Stimulated activated CD8-positive, alpha-beta memory T cell treated with anti-CD3 and anti-CD28 coated beads, Interleukin-7, amount 100 ng/mL, for 48 hours (primary cell): ENCODE results near the gene RNASE7.

Source experiments
- DNase-seq, 2 donors: peaks; one replicate each; pipeline ENCODE4 v3.0.0-alpha.2; 2020; ENCODE audit warnings: low read depth in 1 of 2; ENCODE audit errors: extremely low read depth in 1 of 2

RNASE7 gene

GRCh38 chr14:21042918-21043317, 756 bp downstream of the RNASE7 start:
- DNase-seq = no peak

DNA sequence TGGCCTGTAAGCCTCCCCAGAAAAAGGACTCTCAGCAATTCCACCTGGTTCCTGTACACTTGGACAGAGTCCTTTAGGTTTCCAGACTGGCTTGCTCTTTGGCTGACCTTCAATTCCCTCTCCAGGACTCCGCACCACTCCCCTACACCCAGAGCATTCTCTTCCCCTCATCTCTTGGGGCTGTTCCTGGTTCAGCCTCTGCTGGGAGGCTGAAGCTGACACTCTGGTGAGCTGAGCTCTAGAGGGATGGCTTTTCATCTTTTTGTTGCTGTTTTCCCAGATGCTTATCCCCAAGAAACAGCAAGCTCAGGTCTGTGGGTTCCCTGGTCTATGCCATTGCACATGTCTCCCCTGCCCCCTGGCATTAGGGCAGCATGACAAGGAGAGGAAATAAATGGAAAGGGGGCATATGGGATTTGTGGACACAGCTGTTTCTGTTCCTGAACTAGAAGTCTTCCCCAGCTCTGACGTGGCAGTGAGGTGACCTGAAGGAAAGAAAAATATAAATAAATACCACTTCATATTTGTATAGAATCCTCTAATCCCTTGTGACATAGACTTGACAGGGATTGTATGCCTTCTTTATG, 1.3 kb downstream of the RNASE7 start:
- DNase-seq = no peak

DNA sequence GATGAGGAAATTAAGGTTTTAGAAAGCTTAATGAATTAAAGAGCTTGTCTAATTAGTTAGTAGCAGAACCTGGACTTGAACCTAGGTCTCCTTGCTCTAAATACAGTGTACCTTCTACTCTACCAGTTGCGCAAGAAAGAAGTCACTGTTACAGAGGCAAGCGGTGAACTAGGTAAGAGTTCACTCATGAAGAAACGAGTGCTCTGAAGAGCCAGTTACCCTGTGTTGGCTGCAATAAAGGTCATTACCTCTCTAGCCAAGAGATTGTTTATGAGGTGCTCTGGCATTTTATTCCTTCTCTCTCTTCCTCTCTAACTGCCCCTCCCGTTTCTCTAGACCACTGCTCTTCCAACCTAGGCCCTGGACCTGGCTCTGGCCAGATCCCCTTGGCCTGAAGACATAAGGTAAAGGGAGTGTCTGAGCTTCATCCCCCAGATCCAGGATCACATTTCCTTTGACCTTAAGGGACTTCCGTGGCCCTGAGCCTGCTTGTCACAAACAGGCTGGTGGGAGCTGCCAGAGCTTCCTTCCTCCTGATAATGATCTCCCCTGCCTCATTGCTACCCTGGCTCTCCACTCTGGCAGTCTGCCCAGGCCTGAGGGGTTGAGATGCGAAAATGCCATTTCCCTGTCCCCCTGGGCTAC, 1.9 kb downstream of the RNASE7 start:
- DNase-seq = no peak

- no peak for DNase-seq
Measured at GRCh38 chr14:21047378-21047781, 5.2 kb downstream of the RNASE7 start.

DNA sequence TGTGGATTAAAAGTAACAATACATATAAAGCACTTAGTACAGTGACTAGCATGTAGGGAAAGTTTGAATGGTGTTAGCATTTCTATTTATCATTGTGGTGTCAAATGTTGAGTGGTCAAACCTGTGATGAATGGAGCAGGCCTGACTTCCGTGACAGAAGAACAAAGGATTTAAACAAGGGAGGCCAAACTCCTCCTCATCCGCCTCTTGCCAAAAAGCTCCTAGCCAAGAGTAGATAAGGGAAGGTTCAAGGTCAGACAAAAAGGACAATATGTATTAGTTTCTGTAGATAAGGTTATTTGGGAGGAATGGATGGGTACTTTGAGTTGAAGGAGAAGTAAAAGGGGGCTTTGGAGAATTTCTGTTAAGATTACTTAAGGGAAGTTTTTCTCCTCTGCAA, 6.5 kb downstream of the RNASE7 start:
- no peak for DNase-seq

- DNase-seq = no peak
Measured at GRCh38 chr14:21049271-21049673, 7.1 kb downstream of the RNASE7 start.

GRCh38 chr14:21050597-21050996, 8.4 kb downstream of the RNASE7 start:
- no peak for DNase-seq

DNA sequence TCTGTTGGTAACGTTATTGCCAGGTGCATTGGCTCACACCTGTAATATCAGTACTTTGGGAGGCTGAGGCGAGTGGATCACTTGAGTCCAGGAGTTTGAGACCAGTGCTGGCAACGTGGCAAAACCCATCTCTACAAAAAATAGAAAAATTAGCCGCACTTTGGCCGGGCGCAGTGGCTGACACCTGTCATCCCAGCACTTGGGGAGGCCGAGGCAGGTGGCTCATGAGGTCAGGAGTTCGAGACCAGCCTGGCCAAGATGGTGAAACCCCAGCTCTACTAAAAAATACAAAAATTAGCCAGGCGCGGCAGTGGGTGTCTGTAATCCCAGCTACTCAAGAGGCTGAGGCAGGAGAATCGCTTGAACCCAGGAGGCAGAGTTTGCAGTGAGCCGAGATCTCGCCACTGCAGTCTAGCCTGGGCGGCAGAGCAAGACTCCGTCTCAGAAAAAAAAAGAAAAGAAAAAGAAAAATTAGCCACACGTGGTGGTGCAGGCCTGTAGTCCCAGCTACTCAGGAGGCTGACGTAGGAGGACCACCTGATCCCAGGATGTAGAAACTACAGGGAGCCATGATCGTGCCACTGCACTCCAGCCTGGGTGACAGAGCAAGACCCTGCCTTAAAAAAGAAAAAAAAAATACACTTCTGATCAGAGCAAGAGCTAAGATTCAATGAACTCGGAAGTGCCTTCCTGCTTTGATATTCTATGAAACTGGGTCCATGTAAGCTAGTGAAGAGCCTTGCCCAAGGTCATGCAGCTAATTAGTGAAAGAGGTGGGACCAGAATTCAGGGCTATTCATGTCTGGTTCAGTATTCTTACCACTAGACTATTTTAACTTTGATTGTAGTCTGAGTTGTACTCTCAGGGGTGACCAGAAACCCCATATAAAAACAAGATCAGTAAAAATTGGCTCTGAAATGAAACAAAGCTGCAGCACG, 11.3 kb downstream of the RNASE7 start:
- DNase-seq = no peak

DNA sequence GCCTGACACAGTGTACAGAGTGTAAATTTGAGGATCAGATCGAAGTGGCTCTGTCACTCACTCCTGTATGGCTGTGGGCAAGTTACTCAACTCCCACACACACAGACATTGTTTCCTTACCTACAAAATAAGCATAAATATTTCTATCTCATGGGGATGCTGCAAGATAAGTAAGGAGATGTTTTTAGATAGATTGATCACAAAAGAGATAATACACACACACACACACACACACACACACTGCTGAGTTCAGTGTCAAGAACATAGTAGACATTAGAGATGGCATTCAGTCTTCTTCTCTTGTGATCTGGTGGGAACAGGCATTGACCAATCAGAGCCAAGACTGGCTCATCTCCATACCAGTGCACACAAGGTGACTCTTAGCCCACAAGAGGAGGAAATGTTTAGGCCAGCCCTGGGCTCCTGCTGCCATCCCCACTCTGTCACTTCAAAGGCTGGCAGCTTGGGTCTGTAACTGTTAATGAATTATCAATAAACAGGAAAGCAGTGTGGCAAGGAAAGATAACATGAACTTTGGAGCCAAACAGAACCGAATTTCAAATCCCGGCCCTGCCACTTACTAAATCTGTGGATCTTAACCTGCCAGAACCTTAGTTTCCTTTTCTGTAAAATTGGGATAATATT, 12.1 kb downstream of the RNASE7 start:
- no peak for DNase-seq

DNA sequence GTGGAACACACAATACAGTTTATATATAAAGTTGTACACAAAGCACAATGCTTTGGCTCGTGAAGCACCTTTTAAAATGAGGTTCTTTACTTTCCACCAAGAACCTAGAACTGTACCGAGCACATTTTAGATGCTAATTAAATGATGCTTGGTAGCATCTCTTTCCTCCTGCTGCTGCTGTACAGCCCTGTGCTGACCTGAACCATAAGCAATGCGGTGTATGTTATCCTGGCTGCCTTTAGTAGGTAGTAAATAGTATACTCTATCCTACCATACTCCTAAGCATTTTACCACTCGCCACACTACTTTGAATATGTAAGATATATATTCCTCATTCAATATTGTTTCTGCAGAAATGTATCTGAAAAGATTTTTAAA, 12.6 kb downstream of the RNASE7 start:
- no peak for DNase-seq

DNA sequence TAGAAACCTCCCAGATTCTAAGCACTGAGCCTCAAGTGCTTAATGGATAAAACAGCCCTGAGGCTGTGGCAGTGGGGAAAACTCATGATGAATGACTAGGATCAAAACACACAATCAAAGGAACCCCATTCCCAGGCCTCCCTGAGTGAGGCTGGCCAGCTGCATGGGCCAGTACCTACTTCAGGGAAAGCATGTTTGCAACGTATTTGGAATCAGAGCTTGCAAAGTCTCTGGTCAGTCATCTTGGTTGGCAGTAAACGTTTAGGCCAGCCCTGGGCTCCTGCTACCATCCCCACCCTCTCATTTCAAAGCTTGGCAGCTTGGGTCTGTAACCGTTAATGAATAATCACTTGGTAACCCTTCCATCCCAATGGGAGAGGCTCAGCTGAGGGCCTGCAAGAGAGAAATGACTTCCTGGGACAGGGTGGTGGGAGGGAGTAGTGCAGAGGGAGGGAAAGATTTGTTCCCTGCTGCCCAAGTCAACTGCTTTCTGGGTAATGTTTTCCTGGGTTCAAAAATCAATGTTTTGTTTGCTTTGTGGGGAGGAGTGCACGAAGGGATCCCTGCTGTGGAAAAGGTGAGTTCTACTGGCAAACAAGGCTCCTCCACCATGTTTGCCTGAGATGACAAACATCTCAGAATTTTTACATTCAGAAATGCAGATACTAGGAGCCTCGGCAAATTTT, 13.4 kb downstream of the RNASE7 start:
- DNase-seq = no peak

- DNase-seq = no peak
Measured at GRCh38 chr14:21056520-21057163, 14.5 kb downstream of the RNASE7 start.

- no peak for DNase-seq
Measured at GRCh38 chr14:21057803-21058675, 15.9 kb downstream of the RNASE7 start, which contains the start of gene RNASE8. Gene RNASE8 (plus strand): TSS chr14:21057822. CDS start chr14:21057893, 71 bp downstream.

- no peak for DNase-seq
Measured at GRCh38 chr14:21058903-21059302, 16.7 kb downstream of the RNASE7 start.

GRCh38 chr14:21059842-21060613, 17.9 kb downstream of the RNASE7 start:
- no peak for DNase-seq

DNA sequence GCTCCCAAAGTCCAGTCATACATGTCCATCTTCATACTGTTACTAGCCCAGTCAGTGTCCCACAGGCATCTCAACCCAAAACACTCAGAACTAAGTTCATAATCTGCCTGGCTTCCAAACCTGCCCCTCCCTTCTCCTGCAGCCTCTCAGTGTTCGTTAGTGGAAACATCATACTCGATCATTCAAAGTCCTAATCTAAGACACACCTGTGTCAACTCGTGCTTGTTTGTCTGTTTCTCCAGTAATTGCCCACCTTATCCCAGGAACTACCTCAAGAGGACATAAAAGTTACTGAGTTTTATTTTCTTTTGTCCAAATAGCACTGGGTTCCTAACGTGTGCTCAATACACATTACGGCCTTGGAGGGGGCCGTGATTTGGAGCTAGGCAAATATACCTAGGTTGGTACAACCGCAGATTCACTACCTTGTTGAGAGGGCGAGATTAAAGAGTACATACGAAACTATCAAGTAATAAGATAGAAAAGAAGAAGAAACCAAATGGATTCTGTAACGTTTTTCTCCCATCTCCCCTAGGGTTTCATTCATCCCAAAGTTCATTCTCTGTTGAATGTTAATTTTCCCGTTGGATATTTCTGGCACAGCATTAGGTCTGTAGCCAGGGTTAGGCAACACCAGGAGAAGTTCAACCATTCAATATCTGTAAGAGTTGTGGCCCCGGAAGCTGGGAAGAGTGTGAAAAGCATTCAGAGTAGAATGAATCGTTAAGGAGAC, 18.6 kb downstream of the RNASE7 start:
- no peak for DNase-seq

DNA sequence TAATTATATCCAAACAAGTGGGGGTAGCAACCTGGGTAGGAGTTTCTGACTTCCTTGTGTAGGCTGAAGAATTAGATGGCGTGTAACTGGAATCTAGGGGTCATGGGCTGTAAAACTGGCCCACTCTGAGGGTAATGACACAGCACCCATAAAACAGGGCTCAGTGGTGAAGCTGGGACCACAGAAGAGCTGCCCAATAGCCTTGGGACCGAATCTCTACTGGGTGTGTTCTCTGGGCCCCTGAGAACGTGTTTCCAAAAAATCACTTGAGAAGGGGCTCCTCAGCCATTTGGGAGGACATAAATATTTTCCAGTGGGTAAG, 19.1 kb downstream of the RNASE7 start:
- no peak for DNase-seq

GRCh38 chr14:21063479-21063878, 21.3 kb downstream of the RNASE7 start:
- no peak for DNase-seq
